HG02885 (cell line): Measurements from ENCODE around the gene CXorf58.
A peak's percentile ranks its signal among the peaks of the same experiment; 100 is the strongest.
"Not testable (repeated sequence)": the region's sequence is repeated elsewhere in the genome, so short reads cannot be mapped to it uniquely, and the experiment has no call there.

Experiments
- ATAC-seq: cut with Tn5 transposase; IDR thresholded peaks from one replicate; pipeline ENCODE4 v1.9.1; 2021; ENCODE audit warnings: mild to moderate bottlenecking; ENCODE audit not compliant: unreplicated experiment, poor library complexity

CXorf58 gene, protein sequence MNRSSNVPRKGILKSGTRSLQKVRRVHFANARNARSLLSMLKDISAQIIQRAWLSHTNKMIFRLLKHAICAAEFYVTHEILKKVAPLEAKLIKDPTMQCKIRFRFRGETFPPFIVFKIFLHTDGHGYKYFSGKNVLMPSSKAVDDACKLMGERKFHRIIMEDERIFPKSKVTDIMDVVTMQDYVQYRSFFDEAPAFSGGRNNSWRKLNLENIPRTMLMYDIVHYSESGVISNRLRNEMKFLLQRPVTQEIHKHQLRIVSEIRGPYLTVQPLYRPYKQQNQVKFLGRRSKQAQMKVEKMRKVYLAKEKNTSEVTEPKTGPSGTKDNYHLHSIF

DNA sequence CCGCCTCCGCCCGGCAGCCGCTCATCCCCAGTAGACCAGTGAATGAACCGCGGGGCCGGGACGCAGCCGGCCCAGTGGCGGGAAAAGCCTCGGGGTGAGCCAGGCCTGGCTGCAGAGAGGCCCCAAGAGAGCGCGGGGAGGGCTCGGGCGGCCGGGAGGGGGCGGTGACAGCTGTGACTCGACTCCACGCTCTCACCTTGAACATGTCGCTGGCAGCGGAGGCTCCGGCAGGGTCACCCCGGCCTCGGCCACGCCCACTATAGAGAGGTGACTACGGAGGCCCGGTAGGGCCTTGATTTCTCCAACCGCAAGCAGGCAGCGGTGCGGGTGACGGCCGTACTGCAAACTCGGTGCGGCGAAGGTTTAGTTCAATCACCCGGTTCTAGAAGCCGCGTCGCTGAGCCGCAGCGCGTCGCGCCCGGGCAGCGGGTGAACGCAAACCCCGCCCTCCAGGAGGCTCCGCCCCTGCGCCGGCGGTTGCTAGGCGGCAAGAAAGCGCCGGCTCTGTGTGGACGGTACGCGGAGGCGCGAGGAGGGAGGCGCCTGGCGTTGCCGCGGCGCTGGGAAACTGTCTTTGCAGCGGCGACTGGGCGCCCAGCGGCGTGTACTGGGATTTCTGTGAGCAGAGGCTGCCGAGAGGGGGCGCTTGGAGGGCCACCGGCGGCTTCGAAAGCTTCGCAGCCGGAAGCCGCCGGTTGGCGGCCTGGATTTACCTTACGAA, at the start of gene CXorf58, which contains the start of gene APOO:
CXorf58 (plus strand) TSS at position 509 of the 721 bp plus-strand sequence. CDS start 2,297 bp downstream, outside the sequence.
APOO (minus strand) TSS at position 441 of the 721 bp plus-strand sequence; CDS start at position 205, 236 bp downstream.
- ATAC-seq = peak; percentile 93

DNA sequence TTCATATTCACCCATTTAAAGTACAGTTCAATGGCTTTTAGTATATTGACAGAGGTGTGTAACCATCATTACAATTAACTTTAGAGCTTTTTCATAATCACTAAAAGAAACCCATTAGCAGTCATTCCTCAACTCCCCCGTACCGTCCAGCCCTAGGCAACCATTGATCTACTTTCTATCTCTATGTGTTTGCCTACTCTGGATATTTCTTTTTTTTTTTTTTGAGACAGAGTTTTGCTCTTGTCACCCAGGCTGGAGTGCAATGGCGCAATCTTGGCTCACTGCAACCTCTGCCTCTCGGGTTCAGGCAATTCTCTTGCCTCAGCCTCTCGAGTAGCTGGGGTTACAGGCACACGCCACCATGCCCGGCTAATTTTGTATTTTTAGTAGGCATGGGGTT, 48.6 kb upstream of the CXorf58 start:
- not testable (repeated sequence) for ATAC-seq

DNA sequence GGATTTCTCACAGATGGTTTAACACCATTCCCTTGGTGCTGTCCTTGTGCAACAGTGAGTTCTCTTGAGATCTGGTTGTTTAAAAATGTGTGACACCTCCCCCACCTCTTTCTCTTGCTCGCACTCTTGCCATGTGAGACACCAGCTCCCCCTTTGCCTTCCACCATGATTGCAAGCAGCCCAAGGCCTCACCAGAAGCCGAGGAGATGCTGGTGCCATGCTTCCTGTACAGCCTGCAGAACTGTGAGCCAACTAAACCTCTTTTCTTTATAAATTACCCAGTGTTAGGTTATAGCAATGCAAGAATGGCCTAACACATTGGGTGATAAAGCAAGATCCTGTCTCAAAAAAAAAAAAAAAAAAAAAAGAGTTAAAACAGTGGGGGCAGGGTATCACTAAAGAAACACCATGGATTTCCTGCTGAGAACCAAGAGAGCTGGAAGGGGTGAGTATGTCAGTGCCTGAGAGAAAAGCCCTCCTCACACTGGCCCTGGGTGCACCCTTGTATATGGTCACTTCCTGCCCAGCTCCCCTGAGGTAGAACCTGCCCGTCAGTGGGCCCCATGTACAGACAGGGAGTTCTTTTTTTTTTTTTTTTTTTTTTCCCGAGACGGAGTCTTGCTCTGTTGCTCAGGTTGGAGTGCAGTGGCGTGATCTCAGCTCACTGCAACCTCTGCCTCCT, 46.5 kb upstream of the CXorf58 start:
- ATAC-seq = no peak

DNA sequence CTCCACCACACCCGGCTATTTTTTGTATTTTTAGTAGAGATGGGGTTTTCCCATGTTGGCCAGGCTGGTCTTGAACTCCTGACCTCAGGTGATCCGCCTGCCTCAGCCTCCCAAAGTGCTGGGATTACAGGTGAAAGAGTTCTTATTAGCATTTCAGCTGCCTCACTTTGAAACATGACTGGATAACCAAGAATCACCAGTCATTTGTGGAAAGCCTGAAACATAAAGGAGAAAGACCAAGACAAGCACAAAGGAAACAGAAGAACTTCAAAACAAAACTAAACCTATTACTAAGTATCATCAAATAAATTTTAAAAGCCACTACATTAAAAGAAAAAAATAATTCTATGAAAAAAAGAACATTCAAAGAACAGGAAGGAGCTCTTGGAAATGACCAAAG, 45.9 kb upstream of the CXorf58 start:
- not testable (repeated sequence) for ATAC-seq

DNA sequence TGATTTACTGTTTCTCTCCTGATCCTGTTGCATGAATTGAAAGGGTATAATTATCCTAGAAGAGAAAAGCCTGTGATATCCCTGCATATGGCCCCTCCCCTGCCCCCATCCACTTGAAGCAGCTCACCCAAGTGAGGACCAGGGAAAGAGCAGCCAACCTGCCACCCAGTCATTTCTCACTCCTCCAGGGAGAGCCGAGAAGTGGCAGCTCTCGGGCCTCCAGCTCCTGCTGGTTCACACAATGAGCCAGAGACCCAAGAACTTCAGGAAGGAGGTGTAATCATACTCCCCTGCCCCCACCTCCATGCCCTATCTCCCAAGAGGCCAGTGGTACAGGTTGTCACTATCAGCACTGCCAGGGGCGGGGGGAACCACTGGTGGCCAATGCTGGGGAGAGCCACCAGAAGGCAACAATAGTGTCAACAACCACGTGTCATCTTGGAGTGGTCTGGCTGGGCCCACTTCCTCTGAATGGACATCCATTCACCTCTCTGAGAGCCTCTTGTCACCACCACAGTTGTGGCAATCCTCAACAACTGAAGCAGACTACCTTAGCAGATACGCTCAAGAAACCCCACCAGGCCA, 43.0 kb upstream of the CXorf58 start:
- ATAC-seq = no peak

DNA sequence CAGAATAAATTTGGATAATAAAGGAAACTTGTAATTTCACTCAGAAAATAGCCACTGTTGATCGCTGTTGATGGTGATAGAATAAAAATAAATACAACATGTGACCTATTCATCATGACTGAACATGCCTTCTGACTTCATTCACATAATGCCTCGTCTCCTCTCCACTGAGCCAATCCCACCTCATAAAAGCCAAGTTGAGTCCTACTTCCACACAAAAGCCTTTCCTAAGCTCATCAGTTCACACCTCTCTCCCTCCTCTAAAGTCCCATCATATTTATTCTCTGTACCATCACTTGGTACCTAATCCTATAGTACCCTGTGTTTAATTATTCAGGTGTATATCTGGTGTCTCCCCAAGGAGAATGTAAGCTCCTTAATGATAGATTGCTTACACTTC, 37.8 kb upstream of the CXorf58 start:
- no peak for ATAC-seq

DNA sequence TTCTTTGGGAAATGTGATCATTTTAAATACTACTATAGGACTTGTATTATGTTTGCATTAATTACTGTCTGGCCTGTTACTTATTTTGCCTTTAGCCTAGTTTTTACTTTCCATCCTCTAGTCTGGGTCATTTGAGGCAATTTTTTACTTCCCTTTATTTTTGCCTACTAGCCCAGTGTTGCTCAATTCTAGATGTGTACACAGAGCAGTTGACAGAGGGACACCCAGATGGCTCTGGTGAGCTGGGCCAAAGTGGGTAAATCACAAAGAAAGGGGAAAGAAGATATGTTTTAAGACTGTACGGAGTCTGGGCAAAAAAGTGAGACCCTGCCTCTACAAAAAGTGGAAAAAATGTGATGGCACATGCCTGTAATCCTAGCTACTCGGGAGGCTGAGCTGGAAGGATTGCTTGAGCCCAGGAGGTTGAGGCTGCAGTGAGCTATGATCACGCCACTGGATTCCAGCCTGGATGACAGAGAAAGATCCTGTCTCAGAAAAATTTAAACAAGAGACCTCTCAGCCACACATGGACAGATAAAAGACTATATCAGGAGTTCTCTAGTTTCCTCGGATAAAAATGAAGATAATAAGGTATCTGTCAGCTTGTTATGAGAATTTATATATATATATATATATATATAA, 35.8 kb upstream of the CXorf58 start:
- ATAC-seq = no peak

DNA sequence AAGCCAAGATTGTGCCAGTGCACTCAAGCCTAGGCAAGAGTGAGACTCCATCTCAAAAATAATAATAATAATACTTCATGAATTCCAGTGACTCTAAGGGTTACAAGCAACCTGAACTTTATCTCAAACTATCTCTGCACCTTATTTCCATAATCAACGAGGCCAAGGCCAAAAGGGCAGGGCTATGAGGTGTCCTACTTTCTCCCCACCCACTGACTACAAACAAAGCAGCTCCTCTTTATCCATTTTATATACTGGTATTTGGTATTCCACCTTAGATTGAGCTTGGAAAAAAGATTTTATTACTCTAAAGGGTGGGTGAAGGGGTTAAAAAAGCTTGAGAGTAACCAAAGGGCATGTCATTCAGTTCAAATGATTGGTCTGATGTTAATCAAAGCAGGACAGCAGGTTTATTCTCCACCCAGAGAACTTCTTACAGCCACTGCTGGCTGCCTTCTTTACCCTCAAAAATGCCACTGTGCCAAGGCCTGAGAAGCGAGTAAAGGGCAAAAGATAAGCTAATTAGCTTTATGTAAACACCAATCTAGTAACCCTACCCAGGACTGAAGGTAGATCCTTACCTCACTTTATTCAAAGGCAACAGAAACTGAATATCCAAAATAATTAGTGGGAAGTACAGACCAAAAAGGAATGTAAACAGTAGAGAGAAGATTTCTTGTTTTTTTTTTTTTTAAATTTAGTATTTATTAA, 28.3 kb upstream of the CXorf58 start:
- ATAC-seq = no peak

DNA sequence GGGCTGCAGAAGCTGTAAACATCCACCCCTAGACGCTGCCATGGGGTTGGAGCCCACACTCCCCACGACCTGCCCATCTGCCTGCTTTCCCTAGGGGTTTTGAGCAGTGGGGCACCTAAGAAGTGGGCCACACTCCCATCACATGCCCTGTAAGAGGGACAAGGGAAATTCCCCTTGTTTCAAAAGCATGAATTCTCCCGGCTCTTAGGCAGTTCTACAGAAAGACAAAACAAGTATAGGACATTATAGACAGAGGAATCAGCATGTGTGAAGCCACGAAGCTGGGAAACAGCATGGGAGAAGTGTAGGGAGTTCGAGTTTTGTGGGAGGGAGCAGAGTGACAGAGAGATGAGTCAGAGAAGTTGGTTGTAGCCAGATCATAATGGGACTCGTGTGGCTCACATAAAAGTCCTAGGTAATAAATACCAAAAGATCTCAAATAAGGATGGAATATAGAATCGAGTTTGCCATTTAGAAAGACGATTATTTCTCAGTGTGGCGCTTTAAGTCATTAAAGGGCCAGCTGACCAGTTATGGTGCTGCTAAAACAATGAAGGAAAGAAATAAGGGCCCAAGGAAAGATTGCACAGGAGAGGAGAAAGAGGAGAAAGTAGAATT, 24.0 kb upstream of the CXorf58 start:
- no peak for ATAC-seq

DNA sequence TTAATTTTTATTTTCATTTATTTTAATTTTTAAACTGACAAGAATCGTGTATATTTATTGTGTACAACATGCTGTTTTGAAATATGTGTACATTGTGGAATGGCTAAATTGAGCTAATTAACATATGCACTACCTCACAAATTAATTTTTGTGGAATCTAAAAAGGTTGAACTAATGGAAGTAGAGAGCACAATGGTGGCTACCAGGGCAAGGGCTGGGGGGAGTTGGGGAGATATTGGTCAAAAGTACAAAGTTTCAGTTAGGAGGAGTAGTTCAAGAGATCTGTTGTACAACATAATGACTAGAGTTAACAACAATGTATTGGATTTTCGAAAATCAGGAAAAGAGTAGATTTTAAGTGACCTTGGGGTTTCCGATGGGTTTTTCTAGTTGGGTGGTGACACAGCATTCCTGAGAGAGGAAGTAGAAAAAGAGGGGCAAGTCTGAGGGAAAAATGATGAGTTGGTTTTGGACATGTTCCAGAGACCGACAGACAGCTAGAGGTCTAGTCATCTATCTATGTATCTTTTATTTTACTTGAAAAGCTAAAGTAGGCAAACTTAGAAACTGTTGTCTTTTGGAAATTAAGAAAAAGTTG, 23.3 kb upstream of the CXorf58 start:
- no peak for ATAC-seq

DNA sequence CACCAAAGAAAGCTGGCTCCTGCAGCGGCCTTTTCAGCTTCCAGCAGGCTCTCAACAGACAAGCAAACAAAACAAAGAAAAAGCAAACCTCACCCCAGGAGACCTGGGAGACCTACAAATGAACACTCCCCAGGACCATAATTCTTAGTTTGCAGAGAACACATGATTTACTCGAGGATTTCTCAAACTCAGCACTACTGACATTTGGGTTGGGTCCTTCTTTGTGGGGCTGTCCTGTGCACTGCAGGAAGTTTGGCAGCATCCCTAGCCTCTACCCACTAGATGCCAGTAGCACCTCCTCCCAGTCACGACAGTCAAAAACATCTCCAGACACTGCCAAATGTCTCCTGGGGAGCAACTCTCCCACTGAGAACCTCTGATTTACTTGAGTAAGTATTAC, 22.0 kb upstream of the CXorf58 start:
- ATAC-seq = no peak

DNA sequence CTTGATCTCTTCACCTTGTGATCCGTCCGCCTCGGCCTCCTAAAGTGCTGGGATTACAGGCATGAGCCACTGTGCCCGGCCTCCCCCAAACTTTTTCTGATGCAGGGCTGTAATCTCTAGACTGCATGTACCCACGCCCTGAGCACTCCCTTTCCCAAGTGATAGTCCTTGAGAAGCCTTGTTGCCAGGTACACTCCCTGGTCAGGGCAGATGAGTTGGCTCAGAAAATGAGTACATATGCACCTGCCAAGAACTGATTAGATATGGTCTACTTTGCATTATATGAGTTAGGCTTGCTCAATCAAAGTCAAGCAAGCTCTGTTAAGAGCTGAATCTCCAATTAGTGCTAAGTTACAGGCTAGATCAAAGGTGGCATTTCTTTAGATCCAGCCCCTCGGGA, 20.4 kb upstream of the CXorf58 start:
- ATAC-seq = no peak

DNA sequence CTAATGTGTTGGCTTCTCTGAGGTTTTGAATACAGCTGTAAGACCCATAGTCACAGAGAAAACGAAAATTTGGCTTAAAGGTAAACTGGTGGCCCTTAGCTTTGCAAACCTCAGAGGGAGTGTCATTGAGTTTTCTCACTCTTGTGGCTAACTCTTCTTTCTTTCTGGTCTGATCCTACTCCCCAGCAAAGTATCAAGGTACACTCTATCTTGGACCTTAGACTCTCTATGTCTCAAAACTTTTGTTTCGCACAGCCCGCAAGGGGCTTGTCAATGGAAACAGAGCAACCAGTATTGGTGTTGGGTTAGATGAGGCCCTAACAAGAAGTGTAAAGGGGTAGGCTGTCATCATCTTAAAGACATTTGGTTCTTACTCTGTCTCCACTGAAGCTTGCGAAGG, 19.9 kb upstream of the CXorf58 start:
- no peak for ATAC-seq

DNA sequence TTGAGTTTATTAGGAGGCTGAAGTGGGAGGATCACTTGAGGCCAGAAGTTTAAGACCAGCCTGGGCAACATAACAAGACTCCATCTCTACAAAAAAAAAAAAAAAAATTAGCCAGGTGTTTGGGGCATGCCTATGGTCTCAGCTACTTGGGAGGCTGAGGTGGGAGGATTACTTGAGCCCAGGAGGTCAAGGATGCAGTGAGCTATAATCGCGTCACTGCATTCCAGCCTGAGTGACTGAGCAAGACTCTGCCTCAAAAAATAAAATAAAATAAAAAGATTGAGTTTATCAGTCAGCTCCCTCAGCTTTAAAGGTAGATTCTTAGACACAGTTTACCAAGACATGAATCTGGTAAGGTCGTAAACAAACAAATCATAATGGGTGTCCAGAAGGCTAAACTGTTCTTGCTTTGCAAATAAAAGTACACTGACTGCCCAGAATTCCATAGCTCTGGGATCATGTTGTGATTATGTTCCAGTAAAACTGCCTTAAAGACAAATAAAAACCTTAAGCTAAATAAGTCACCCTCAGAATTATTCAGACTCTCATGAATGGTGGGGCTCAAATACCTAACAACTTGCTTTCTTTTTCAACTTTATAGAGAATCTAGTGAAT, 18.8 kb upstream of the CXorf58 start:
- ATAC-seq = no peak

DNA sequence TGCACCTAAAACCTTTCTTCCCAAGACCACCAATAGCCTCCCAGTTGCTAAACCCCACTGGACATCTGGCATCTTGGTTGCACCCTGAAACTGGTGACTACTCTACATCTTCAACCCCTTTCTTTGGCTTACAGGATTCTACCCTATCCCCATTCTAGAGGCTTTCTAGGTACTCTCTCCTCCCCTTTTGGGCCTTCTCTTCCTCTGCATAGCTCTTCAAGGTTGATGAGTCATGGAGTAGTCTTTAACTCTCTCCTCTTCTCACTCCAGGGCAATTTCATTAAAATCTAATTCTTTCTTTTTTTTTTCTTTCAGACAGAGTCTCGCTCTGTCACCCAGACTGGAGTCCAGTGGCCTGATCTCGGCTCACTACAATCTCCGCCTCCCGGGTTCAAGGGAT, 16.9 kb upstream of the CXorf58 start:
- ATAC-seq = no peak

DNA sequence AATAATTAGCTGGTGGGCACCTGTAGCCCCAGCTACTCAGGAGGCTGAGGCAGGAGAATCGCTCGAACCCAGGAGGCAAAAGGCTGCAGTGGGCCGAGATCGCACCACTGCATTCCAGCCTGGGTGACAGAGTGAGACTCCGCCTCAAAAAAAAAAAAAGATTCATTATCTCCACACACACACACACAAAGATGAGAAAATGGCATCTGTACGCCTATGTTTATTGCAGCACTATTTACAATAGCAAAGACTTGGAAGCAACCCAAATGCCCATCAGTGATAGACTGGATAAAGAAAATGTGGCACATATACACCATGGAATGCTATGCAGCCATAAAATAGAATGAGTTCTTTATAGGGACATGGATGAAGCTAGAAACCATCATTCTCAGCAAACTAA, 12.8 kb upstream of the CXorf58 start:
- not testable (repeated sequence) for ATAC-seq

DNA sequence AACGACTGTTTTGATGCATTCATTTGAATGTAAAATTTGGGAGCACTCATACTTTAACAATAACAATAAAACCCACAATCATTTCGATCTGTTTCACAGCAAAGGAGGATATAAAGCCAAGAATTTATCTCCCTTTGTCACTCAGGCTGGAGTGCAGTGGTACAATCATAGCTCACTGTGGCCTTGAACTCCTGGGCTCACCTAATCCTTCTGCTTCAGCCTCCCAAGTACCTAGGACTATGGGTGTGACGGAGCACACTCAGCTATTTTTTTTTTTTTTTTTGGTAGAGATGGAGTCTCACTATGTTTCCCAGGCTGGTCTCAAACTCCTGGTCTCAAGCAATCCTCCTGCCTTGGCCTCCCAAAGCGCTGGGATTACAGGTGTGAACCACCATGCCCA, 11.3 kb upstream of the CXorf58 start:
- not testable (repeated sequence) for ATAC-seq

DNA sequence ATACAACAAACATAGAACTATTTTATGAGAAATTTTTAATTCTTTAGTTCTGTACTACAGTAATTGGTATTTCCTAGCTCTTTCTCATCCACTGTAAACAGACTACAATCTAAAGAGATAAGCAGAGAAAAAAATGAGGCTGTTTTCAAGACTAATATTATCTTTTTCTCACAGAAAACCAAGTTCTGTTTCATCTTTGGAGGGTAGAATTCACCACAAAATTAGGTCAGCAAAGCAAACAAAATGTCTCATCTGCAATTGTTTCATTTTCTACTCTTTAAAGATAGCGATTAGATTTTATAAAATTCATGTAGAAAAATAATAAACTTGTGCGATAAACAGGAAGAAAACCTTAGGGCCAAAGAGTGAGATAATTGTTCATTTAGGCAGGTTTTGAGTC, 10.8 kb upstream of the CXorf58 start:
- no peak for ATAC-seq
